H9 (cell line): ENCODE data around the gene OR8G5. TPM values are rescaled to one million over a fixed set of nuclear protein-coding genes. Genes with fewer than 3 reads are reported as not detected.
"Not testable (repeated sequence)": the region's sequence is repeated elsewhere in the genome, so short reads cannot be mapped to it uniquely, and the experiment has no call there.

Experiments used
- DNase-seq: peaks from one replicate; pipeline ENCODE4 v3.0.0-alpha.2; 2017
- H2AFZ ChIP-seq: one replicate; pipeline ENCODE4 v1.6.1; 2013; ENCODE audit warnings: mild to moderate bottlenecking, low read length, control low read depth, moderate library complexity
- H2AK5ac ChIP-seq: 2 replicates; pipeline ENCODE4 v1.6.1; 2013; ENCODE audit warnings: low read length, control low read depth, mixed read lengths; ENCODE audit not compliant: insufficient read length
- H2BK120ac ChIP-seq: one replicate; pipeline ENCODE4 v1.6.1; 2013; ENCODE audit warnings: low read depth, mild to moderate bottlenecking, low read length, control low read depth, inconsistent platforms; ENCODE audit not compliant: poor library complexity, severe bottlenecking
- H2BK12ac ChIP-seq: 2 replicates; pipeline ENCODE4 v1.6.1; 2013; ENCODE audit warnings: low read length, control low read depth, mixed read lengths, low read depth; ENCODE audit not compliant: insufficient read length
- H2BK15ac ChIP-seq: 2 replicates; pipeline ENCODE4 v1.6.1; 2013; ENCODE audit warnings: low read depth, low read length, control low read depth
- H2BK20ac ChIP-seq: one replicate; pipeline ENCODE4 v1.6.1; 2013; ENCODE audit warnings: low read depth, mild to moderate bottlenecking, low read length, control low read depth, inconsistent platforms; ENCODE audit not compliant: poor library complexity, severe bottlenecking
- H2BK5ac ChIP-seq: 2 replicates; pipeline ENCODE4 v1.6.1; 2013; ENCODE audit warnings: low read length, control low read depth, mixed read lengths; ENCODE audit not compliant: insufficient read length
- H3K14ac ChIP-seq: 2 replicates; pipeline ENCODE4 v1.6.1; 2013; ENCODE audit warnings: low read length, control low read depth; ENCODE audit not compliant: insufficient read depth
- H3K18ac ChIP-seq: 2 replicates; pipeline ENCODE4 v1.6.1; 2013; ENCODE audit warnings: low read depth, mild to moderate bottlenecking, mixed read lengths, low read length, control low read depth; ENCODE audit not compliant: insufficient read length
- H3K23ac ChIP-seq: 2 replicates; pipeline ENCODE4 v1.6.1; 2013; ENCODE audit warnings: low read length, control low read depth, mixed read lengths, low read depth; ENCODE audit not compliant: insufficient read length
- H3K23me2 ChIP-seq: 2 replicates; pipeline ENCODE4 v1.6.1; 2013; ENCODE audit warnings: low read depth, mild to moderate bottlenecking, mixed read lengths, low read length, control low read depth; ENCODE audit not compliant: insufficient read length, poor library complexity, severe bottlenecking
- H3K27ac ChIP-seq: 2 replicates; pipeline ENCODE4 v1.5.1; 2013; ENCODE audit warnings: low read length, control low read depth, mixed read lengths, low read depth; ENCODE audit not compliant: insufficient read length
- H3K27me3 ChIP-seq: 2 replicates; pipeline ENCODE4 v1.6.1; 2013; ENCODE audit warnings: low read length, control low read depth, inconsistent platforms; ENCODE audit not compliant: insufficient read depth
- H3K4ac ChIP-seq: 2 replicates; pipeline ENCODE4 v1.6.1; 2013; ENCODE audit warnings: low read depth, mild to moderate bottlenecking, control low read depth, inconsistent platforms, low read length, moderate library complexity
- H3K4me1 ChIP-seq: 2 replicates; pipeline ENCODE4 v1.6.1; 2013; ENCODE audit warnings: low read length, control low read depth, inconsistent platforms; ENCODE audit not compliant: insufficient read depth
- H3K4me2 ChIP-seq: 2 replicates; pipeline ENCODE4 v1.6.1; 2013; ENCODE audit warnings: low read length, control low read depth, mixed read lengths; ENCODE audit not compliant: insufficient read length, insufficient read depth
- H3K56ac ChIP-seq: 2 replicates; pipeline ENCODE4 v1.6.1; 2013; ENCODE audit warnings: low read depth, mild to moderate bottlenecking, mixed read lengths, low read length, control low read depth; ENCODE audit not compliant: insufficient read length
- H3K79me1 ChIP-seq: 2 replicates; pipeline ENCODE4 v1.6.1; 2013; ENCODE audit warnings: low read depth, mild to moderate bottlenecking, moderate library complexity, low read length, control low read depth, inconsistent platforms; ENCODE audit not compliant: insufficient read depth, poor library complexity, severe bottlenecking
- H3K79me2 ChIP-seq: 2 replicates; pipeline ENCODE4 v1.6.1; 2013; ENCODE audit warnings: low read length, control low read depth, inconsistent platforms; ENCODE audit not compliant: insufficient read depth
- H3K9ac ChIP-seq: 2 replicates; pipeline ENCODE4 v1.6.1; 2013; ENCODE audit warnings: low read length, control low read depth, mixed read lengths; ENCODE audit not compliant: insufficient read length; ENCODE audit errors: extremely low read depth
- H3K9me3 ChIP-seq: one replicate; pipeline ENCODE4 v1.6.1; 2013; ENCODE audit warnings: low read depth, low read length, inconsistent platforms; ENCODE audit not compliant: control insufficient read depth
- H3T11ph ChIP-seq: one replicate; pipeline ENCODE4 v1.6.1; 2013; ENCODE audit warnings: mild to moderate bottlenecking, low read length, control low read depth, inconsistent platforms
- H4K20me1 ChIP-seq: one replicate; pipeline ENCODE4 v1.6.1; 2013; ENCODE audit not compliant: control insufficient read depth, insufficient read length, insufficient read depth
- H4K5ac ChIP-seq: 2 replicates; pipeline ENCODE4 v1.6.1; 2013; ENCODE audit warnings: low read depth, mild to moderate bottlenecking, mixed read lengths, low read length, control low read depth; ENCODE audit not compliant: insufficient read length
- H4K8ac ChIP-seq: replicated peaks from 2 replicates; pipeline ENCODE4 v1.6.1; 2013; ENCODE audit warnings: low read length, control low read depth, mixed read lengths, low read depth; ENCODE audit not compliant: insufficient read length
- H4K91ac ChIP-seq: 2 replicates; pipeline ENCODE4 v1.6.1; 2013; ENCODE audit warnings: low read depth, mild to moderate bottlenecking, moderate library complexity, mixed read lengths, low read length, control low read depth; ENCODE audit not compliant: insufficient read length
- H3K27ac Mint-ChIP-seq, 3 experiments: 2 replicates in 2 of 3; 3 replicates in 1 of 3; pipeline ENCODE4 v1.8.0; 2020 to 2021; ENCODE audit warnings: mixed read lengths in 3 of 3, mild to moderate bottlenecking in 1 of 3, moderate library complexity in 1 of 3
- H3K27me3 Mint-ChIP-seq: 2 replicates; pipeline ENCODE4 v1.8.0; 2021; ENCODE audit warnings: low read depth, mild to moderate bottlenecking, moderate library complexity, mixed read lengths
- H3K36me3 Mint-ChIP-seq, 3 experiments: 2 replicates in 2 of 3; 3 replicates in 1 of 3; pipeline ENCODE4 v1.8.0; 2020 to 2021; ENCODE audit warnings: low read depth in 3 of 3, mixed read lengths in 3 of 3; ENCODE audit not compliant: insufficient read depth in 1 of 3
- H3K4me1 Mint-ChIP-seq, 2 experiments: 2 replicates each; pipeline ENCODE4 v1.8.0; 2020; ENCODE audit warnings: mixed read lengths in 2 of 2
- H3K4me3 Mint-ChIP-seq, 2 experiments: 2 replicates in 1 of 2; 3 replicates in 1 of 2; pipeline ENCODE4 v1.8.0; 2020 to 2021; ENCODE audit warnings: mild to moderate bottlenecking in 2 of 2, mixed read lengths in 2 of 2, moderate library complexity in 1 of 2
- H3K9me3 Mint-ChIP-seq, 2 experiments: 2 replicates in 1 of 2; 3 replicates in 1 of 2; pipeline ENCODE4 v1.8.0; 2020; ENCODE audit warnings: mild to moderate bottlenecking in 2 of 2, mixed read lengths in 2 of 2, moderate library complexity in 1 of 2
- WGBS: extraction: QIAGEN DNeasy Blood & Tissue Kit; methylation state at CpG from one replicate; pipeline ENCODE4 v1.1.7; 2013; ENCODE audit warnings: missing lambda C conversion rate, low lambda C conversion rate, mixed read lengths; ENCODE audit not compliant: insufficient read length; ENCODE audit errors: extremely low coverage; 5-methylcytosine and 5-hydroxymethylcytosine counted together
- total RNA-seq: library from RNA; stranded (reverse); gene quantifications from 2 replicates; pipeline ENCODE4 v1.2.1, GENCODE V29; 2021
- TF ChIP-seq, protein P1 (sequence below): fragments of 200-600 bp; sonication (generic); conservative IDR thresholded peaks from 3 replicates; pipeline ENCODE4 v1.8.0; 2021; ENCODE audit warnings: antibody characterized with exemption, mild to moderate bottlenecking

OR8G5 gene
- total RNA-seq, 1 experiment from 2014 or later: not detected

DNA sequence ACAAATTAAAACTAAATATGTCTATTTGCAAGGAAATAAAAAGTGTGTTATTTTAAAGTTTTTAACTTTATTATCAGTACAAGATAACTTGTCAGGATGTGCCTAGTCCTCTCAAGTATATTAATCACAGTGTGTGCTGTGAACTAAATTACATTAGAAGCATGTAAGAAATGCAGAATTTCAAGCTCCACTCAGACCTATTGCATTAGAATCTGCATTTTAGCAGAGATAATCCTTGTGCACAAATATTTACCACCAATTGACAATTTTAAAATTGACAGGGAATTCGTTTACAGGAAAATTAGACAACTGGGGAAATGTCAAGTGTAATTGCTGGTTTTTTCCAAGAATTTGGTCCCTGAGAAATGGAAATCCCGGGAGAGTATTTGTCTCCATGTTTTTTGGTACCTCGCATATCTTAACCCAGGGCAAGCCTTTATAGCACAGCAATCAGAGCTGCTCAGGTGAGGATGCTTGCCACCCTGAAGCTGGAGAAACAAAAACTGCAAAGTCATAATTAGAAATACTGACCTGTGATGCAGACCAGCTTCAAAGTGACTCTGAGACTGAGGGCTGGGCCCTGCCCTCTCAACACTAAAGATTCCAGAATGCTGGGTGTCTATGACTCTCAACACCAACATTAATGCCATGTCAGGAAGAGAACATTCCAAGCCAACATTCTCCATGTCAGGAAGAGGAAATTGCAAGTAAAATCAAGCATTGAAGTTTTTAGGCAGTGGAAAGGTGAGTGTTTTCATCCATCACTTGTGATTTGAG lies 15.4 kb upstream of the OR8G5 start, which contains the start of gene OR8G1:
Gene OR8G1, plus strand, starts transcription at position 475 of the 777 bp plus-strand sequence. CDS start 8,581 bp downstream, outside the sequence.
- no peak within 1 kb of the TSS for H2BK20ac ChIP-seq
- no peaks in the 10 kb centered on the region for H4K20me1 ChIP-seq
- no peak within 1 kb of the TSS for H4K5ac ChIP-seq
- no peak within 1 kb of the TSS for H3T11ph ChIP-seq
- no CpG with 5 or more reads among the region's 3 CpGs for WGBS
- H3K4me2 ChIP-seq: no peak within 1 kb of the TSS
- no peaks in the 10 kb centered on the region for H3K4me1 Mint-ChIP-seq
- H3K14ac ChIP-seq: no peak within 1 kb of the TSS
- H2AFZ ChIP-seq: no peak within 1 kb of the TSS
- H3K4me3 Mint-ChIP-seq: no peak within 1 kb of the TSS
- no peak within 1 kb of the TSS for H2BK12ac ChIP-seq
- no peaks in the 10 kb centered on the region for H3K79me2 ChIP-seq
- H3K27ac Mint-ChIP-seq: no peak within 1 kb of the TSS
- no peak within 1 kb of the TSS for H3K4ac ChIP-seq
- H3K27me3 Mint-ChIP-seq: no peaks in the 10 kb centered on the region
- H3K9me3 Mint-ChIP-seq: no peaks in the 10 kb centered on the region
- no peak within 1 kb of the TSS for H4K91ac ChIP-seq
- H3K27me3 ChIP-seq: no peaks in the 10 kb centered on the region
- H3K79me1 ChIP-seq: no peaks in the 10 kb centered on the region
- no peaks in the 10 kb centered on the region for H3K36me3 Mint-ChIP-seq
- TF ChIP-seq, protein P1, sequence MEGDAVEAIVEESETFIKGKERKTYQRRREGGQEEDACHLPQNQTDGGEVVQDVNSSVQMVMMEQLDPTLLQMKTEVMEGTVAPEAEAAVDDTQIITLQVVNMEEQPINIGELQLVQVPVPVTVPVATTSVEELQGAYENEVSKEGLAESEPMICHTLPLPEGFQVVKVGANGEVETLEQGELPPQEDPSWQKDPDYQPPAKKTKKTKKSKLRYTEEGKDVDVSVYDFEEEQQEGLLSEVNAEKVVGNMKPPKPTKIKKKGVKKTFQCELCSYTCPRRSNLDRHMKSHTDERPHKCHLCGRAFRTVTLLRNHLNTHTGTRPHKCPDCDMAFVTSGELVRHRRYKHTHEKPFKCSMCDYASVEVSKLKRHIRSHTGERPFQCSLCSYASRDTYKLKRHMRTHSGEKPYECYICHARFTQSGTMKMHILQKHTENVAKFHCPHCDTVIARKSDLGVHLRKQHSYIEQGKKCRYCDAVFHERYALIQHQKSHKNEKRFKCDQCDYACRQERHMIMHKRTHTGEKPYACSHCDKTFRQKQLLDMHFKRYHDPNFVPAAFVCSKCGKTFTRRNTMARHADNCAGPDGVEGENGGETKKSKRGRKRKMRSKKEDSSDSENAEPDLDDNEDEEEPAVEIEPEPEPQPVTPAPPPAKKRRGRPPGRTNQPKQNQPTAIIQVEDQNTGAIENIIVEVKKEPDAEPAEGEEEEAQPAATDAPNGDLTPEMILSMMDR: no peak
- H3K56ac ChIP-seq: no peak within 1 kb of the TSS
- no peaks in the 10 kb centered on the region for H3K23me2 ChIP-seq
- no peak within 1 kb of the TSS for H2AK5ac ChIP-seq
- no peak within 1 kb of the TSS for H3K27ac ChIP-seq
- H3K9ac ChIP-seq: no peak within 1 kb of the TSS
- H2BK15ac ChIP-seq: no peak within 1 kb of the TSS
- H2BK5ac ChIP-seq: no peak within 1 kb of the TSS
- H3K4me1 ChIP-seq: no peaks in the 10 kb centered on the region
- H3K23ac ChIP-seq: no peak within 1 kb of the TSS
- H3K18ac ChIP-seq: no peak within 1 kb of the TSS
- no peak for DNase-seq
- H2BK120ac ChIP-seq: no peak within 1 kb of the TSS
- H4K8ac ChIP-seq: no peak within 1 kb of the TSS
- no peaks in the 10 kb centered on the region for H3K9me3 ChIP-seq

- H4K91ac ChIP-seq, H3K27me3 Mint-ChIP-seq, H3K27ac ChIP-seq, H2BK15ac ChIP-seq, H4K8ac ChIP-seq, H3K4me2 ChIP-seq, H3K27me3 ChIP-seq, H3K18ac ChIP-seq, H3T11ph ChIP-seq, H3K4ac ChIP-seq, H4K5ac ChIP-seq, H3K4me1 ChIP-seq, H3K4me1 Mint-ChIP-seq, H3K23me2 ChIP-seq, H4K20me1 ChIP-seq, H3K4me3 Mint-ChIP-seq, H3K9me3 ChIP-seq, H2AFZ ChIP-seq, H2BK12ac ChIP-seq, H3K79me2 ChIP-seq, H2BK20ac ChIP-seq, DNase-seq, H3K23ac ChIP-seq, H3K27ac Mint-ChIP-seq, H3K36me3 Mint-ChIP-seq, H3K79me1 ChIP-seq, H3K56ac ChIP-seq, H3K9me3 Mint-ChIP-seq, H2BK120ac ChIP-seq, H2BK5ac ChIP-seq, H2AK5ac ChIP-seq, H3K9ac ChIP-seq, H3K14ac ChIP-seq: not testable (repeated sequence)
- WGBS: no CpG with 5 or more reads among the region's 3 CpGs
Measured at GRCh38 chr11:124249869-124250268, 6.3 kb upstream of the OR8G5 start.
